ENCODE results near the gene C3. TPM values are rescaled to one million over a fixed set of nuclear protein-coding genes. Genes with fewer than 3 reads are reported as not detected.

C3 gene
- total and polyA plus RNA-seq, 2 of the 13 experiments (the other 11 are each of a cell fraction or from before 2014, with no cell fraction given) = 1,455 to 6,272 TPM

- TF ChIP-seq ZNF17 (CRISPR knock-in tag; IDR thresholded peaks at IDR 0.05) (no peak), ZBTB26 (CRISPR knock-in tag; IDR thresholded peaks at IDR 0.05; ENCODE audit: borderline replicate concordance) (0 out of 2 replicates have a peak, but pooled peaks have one; percentile 40), GFI1 (CRISPR knock-in tag; IDR thresholded peaks at IDR 0.05; ENCODE audit: borderline replicate concordance) (peak; percentile 82; the same call in 1 of the 2 replicates), ZNF546 (CRISPR knock-in tag; conservative IDR thresholded peaks at IDR 0.05) (no peak), CBX2 (IDR thresholded peaks at IDR 0.05; ENCODE audit: low read depth, low read length) (no peak), CBX2 (CRISPR knock-in tag; IDR thresholded peaks at IDR 0.05; ENCODE audit: low read depth) (no peak), PLRG1 (conservative IDR thresholded peaks at IDR 0.05) (no peak), BCL3 (CRISPR knock-in tag; IDR thresholded peaks at IDR 0.05) (0 out of 2 replicates have a peak, but pooled peaks have one; percentile 10), TBP (CRISPR knock-in tag; IDR thresholded peaks at IDR 0.05) (no peak), XRCC5 (optimal IDR thresholded peaks at IDR 0.05; ENCODE audit: low read length) (no peak), RBM22 (optimal IDR thresholded peaks at IDR 0.05; ENCODE audit: low read length) (no peak), PHF8 (CRISPR knock-in tag; IDR thresholded peaks at IDR 0.05) (no peak), ZNF891 (CRISPR knock-in tag; IDR thresholded peaks at IDR 0.05) (no peak), ZNF746 (CRISPR knock-in tag; IDR thresholded peaks at IDR 0.05) (peak; percentile 50; the same call in 1 of the 2 replicates), CERS6 (CRISPR knock-in tag; IDR thresholded peaks at IDR 0.05) (no peak), CBFB (CRISPR knock-in tag; IDR thresholded peaks at IDR 0.05) (no peak), ZBTB37 (CRISPR knock-in tag; IDR thresholded peaks at IDR 0.05) (no peak), DBP (CRISPR knock-in tag; IDR thresholded peaks at IDR 0.05; ENCODE audit: not compliant biosample characterization) (no peak), TSC22D2 (CRISPR knock-in tag; IDR thresholded peaks at IDR 0.05; ENCODE audit: borderline replicate concordance) (no peak), MEIS2 (CRISPR knock-in tag; IDR thresholded peaks at IDR 0.05) (no peak; the same call in 1 of the 2 replicates), ZNF275 (CRISPR knock-in tag; IDR thresholded peaks at IDR 0.05; ENCODE audit: borderline replicate concordance) (no peak), JUND (CRISPR knock-in tag; IDR thresholded peaks at IDR 0.05) (no peak)
Observed at GRCh38 chr19:6734096-6734696, 13.7 kb upstream of the C3 start (continued).
